ENCODE results near the gene EPHA8. TPM values are rescaled to one million over a fixed set of nuclear protein-coding genes. Genes with fewer than 3 reads are reported as not detected.

Gene EPHA8
- total RNA-seq, 1 donor from 2014 or later, result not detected

GRCh38 chr1:22566161-22566560 lies 2.9 kb downstream of the EPHA8 start:
- Mint-ChIP-seq H3K9me3 (no peaks in the 10 kb centered on the region), H3K4me1 (peaks cover 4% of the 10 kb centered on the region), H3K4me3 (no peak overlapping the region), H3K27me3 (ENCODE audit: low read depth) (peaks cover 70% of the 10 kb centered on the region), H3K36me3 (ENCODE audit: low read depth) (no peaks in the 10 kb centered on the region), H3K27ac (ENCODE audit: unreplicated experiment) (no peak overlapping the region)
- TF ChIP-seq, protein P1, sequence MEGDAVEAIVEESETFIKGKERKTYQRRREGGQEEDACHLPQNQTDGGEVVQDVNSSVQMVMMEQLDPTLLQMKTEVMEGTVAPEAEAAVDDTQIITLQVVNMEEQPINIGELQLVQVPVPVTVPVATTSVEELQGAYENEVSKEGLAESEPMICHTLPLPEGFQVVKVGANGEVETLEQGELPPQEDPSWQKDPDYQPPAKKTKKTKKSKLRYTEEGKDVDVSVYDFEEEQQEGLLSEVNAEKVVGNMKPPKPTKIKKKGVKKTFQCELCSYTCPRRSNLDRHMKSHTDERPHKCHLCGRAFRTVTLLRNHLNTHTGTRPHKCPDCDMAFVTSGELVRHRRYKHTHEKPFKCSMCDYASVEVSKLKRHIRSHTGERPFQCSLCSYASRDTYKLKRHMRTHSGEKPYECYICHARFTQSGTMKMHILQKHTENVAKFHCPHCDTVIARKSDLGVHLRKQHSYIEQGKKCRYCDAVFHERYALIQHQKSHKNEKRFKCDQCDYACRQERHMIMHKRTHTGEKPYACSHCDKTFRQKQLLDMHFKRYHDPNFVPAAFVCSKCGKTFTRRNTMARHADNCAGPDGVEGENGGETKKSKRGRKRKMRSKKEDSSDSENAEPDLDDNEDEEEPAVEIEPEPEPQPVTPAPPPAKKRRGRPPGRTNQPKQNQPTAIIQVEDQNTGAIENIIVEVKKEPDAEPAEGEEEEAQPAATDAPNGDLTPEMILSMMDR (conservative IDR thresholded peaks at IDR 0.05), result no peak
- DNase-seq (ENCODE audit: low read depth, low spot score), result no peak

GRCh38 chr1:22567197-22567596 lies 3.9 kb downstream of the EPHA8 start:
- Mint-ChIP-seq H3K36me3 (ENCODE audit: low read depth) (no peaks in the 10 kb centered on the region), H3K4me3 (no peak overlapping the region), H3K4me1 (peaks cover 4% of the 10 kb centered on the region), H3K9me3 (no peaks in the 10 kb centered on the region), H3K27ac (ENCODE audit: unreplicated experiment) (no peak overlapping the region), H3K27me3 (ENCODE audit: low read depth) (peaks cover 62% of the 10 kb centered on the region)
- DNase-seq (ENCODE audit: low read depth, low spot score), result no peak
- TF ChIP-seq, protein P1 (conservative IDR thresholded peaks at IDR 0.05), result no peak

DNA sequence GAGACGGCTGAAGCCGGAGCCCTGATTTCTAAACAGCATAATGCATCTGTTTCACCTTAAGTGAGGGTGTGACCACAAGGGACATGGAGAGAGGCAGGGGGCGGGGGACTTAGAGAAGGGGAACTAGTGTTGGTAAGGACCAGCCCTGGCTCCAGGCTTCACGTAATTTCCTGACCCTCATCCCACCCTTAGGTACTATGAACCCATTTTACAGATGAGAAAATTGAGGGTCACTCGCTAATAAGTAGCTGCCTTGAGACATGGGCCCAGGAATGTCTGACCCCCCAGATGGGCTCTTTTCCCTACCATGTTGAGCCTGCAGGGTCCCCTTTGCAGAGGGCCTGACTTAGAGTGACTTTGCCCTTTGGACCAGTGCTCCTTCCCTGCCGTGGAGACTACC lies 4.7 kb downstream of the EPHA8 start:
- TF ChIP-seq, protein P1 (conservative IDR thresholded peaks at IDR 0.05), result no peak
- no peak overlapping the region for H3K4me3 Mint-ChIP-seq
- no peaks in the 10 kb centered on the region for H3K9me3 Mint-ChIP-seq
- no peak overlapping the region for H3K27ac Mint-ChIP-seq (ENCODE audit: unreplicated experiment)
- DNase-seq (ENCODE audit: low read depth, low spot score), result no peak
- peaks cover 4% of the 10 kb centered on the region for H3K4me1 Mint-ChIP-seq
- peaks cover 58% of the 10 kb centered on the region for H3K27me3 Mint-ChIP-seq (ENCODE audit: low read depth)
- no peaks in the 10 kb centered on the region for H3K36me3 Mint-ChIP-seq (ENCODE audit: low read depth)

GRCh38 chr1:22569269-22569668 lies 6.0 kb downstream of the EPHA8 start:
- no peaks in the 10 kb centered on the region for H3K36me3 Mint-ChIP-seq (ENCODE audit: low read depth)
- no peaks in the 10 kb centered on the region for H3K4me1 Mint-ChIP-seq
- H3K9me3 Mint-ChIP-seq, result no peaks in the 10 kb centered on the region
- no peak overlapping the region for H3K4me3 Mint-ChIP-seq
- peaks cover 54% of the 10 kb centered on the region for H3K27me3 Mint-ChIP-seq (ENCODE audit: low read depth)
- no peak overlapping the region for H3K27ac Mint-ChIP-seq (ENCODE audit: unreplicated experiment)
- DNase-seq (ENCODE audit: low read depth, low spot score), result no peak
- TF ChIP-seq, protein P1 (conservative IDR thresholded peaks at IDR 0.05), result no peak

DNA sequence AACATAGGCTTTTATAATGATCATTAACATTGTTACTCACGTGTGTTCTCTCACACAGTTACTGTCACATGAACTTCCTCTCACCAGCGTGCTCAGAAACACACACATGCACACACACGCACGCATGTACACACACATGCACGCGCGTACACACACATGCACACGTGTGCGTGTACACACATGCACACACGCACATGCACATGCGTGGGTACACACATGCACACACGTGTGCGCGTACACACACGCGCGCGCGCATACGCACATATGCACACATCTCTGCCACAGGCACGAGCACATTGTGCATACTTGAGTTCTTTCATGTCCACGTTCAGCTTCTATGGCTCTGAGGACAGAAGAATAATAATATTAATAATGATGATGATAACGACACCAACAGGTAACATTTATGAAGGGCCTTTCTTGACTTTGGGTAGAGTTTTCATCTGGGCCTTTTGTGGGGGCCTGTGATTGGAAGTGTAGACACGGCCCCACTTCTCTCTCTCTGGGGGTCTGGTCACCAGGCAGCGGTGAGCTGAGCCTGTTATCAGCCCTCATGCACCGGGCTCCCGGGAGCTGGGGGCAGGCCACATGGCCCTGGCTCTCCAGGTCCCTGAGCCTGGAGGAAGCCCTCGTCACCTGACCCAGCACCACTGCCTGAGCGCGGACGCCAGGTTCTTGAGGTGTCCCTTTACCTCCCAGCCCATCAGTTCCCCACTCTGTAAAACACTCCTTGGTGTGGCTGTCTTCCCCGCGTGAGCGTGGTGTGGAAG lies 7.0 kb downstream of the EPHA8 start:
- TF ChIP-seq, protein P1 (conservative IDR thresholded peaks at IDR 0.05), result no peak
- DNase-seq (ENCODE audit: low read depth, low spot score), result no peak
- no peaks in the 10 kb centered on the region for H3K36me3 Mint-ChIP-seq (ENCODE audit: low read depth)
- peak overlapping the region; percentile 83 for H3K27ac Mint-ChIP-seq (ENCODE audit: unreplicated experiment)
- no peak overlapping the region for H3K4me3 Mint-ChIP-seq
- H3K4me1 Mint-ChIP-seq, result no peaks in the 10 kb centered on the region
- no peaks in the 10 kb centered on the region for H3K9me3 Mint-ChIP-seq
- H3K27me3 Mint-ChIP-seq (ENCODE audit: low read depth), result peaks cover 50% of the 10 kb centered on the region

All from neural crest cell (in vitro differentiated cells).